K562 (cell line): ENCODE data around the gene CUL9. TPM values are rescaled to one million over a fixed set of nuclear protein-coding genes. Genes with fewer than 3 reads are reported as not detected.

Experiments used
- C11orf30 ChIP-seq: fragments of 450-650 bp; IDR thresholded peaks from 2 replicates; pipeline ENCODE4 v1.6.1; 2016; ENCODE audit warnings: low read depth, mild to moderate bottlenecking
- DEAF1 ChIP-seq: fragments of 450-650 bp; formaldehyde crosslinking; IDR thresholded peaks from 2 replicates; pipeline ENCODE4 v1.4.0; 2020; ENCODE audit warnings: mild to moderate bottlenecking, moderate library complexity
- E2F1 ChIP-seq: sonication (generic); formaldehyde crosslinking; IDR thresholded peaks from 2 replicates; pipeline ENCODE4 v1.8.1; 2023; ENCODE audit warnings: mild to moderate bottlenecking, missing genetic modification reagents, moderate library complexity
- E2F3 ChIP-seq: fragments of 250-450 bp; sonication (Bioruptor Pico); IDR thresholded peaks from 2 replicates; pipeline ENCODE4 v1.4.0; 2020; ENCODE audit warnings: mild to moderate bottlenecking
- ETS1 ChIP-seq: conservative IDR thresholded peaks from 2 replicates; pipeline ENCODE4 v1.6.1; 2011; ENCODE audit warnings: low read depth, mild to moderate bottlenecking, low read length; ENCODE audit not compliant: control insufficient read depth
- GMEB1 ChIP-seq: fragments of 250-450 bp; sonication (Bioruptor Pico); IDR thresholded peaks from 2 replicates; pipeline ENCODE4 v1.4.0; 2020; ENCODE audit warnings: mild to moderate bottlenecking
- KAT7 ChIP-seq: sonication (generic); formaldehyde crosslinking; IDR thresholded peaks from 2 replicates; pipeline ENCODE4 v1.8.0; 2022; ENCODE audit warnings: missing genetic modification reagents, mild to moderate bottlenecking, borderline replicate concordance
- MCM2 ChIP-seq: fragments of 450-650 bp; IDR thresholded peaks from 2 replicates; pipeline ENCODE4 v1.6.1; 2017; ENCODE audit warnings: low read depth, mild to moderate bottlenecking
- MCM7 ChIP-seq, 2 experiments: fragments of 450-650 bp; IDR thresholded peaks; 2 replicates each; pipeline ENCODE4 v1.6.1; 2016 to 2018
- PYGO2 ChIP-seq: fragments of 450-650 bp; IDR thresholded peaks from 2 replicates; pipeline ENCODE4 v1.6.1; 2016; ENCODE audit warnings: mild to moderate bottlenecking, missing genetic modification characterization, moderate library complexity, missing compliant biosample characterization
- SETDB1 ChIP-seq: IDR thresholded peaks from one replicate; pipeline ENCODE4 v1.6.1; 2012; ENCODE audit warnings: low read length, control low read depth, inconsistent platforms
- SRSF3 ChIP-seq: fragments of 200-400 bp; formaldehyde crosslinking; IDR thresholded peaks from 2 replicates; pipeline ENCODE4 v1.6.1; 2016; ENCODE audit warnings: mild to moderate bottlenecking, low read length, moderate library complexity; ENCODE audit not compliant: insufficient read depth
- STAT6 ChIP-seq: sonication (generic); formaldehyde crosslinking; IDR thresholded peaks from 2 replicates; pipeline ENCODE4 v1.8.1; 2023; ENCODE audit warnings: mild to moderate bottlenecking, missing genetic modification reagents
- TAF9B ChIP-seq: fragments of 450-650 bp; IDR thresholded peaks from 2 replicates; pipeline ENCODE4 v1.6.1; 2018; ENCODE audit warnings: mild to moderate bottlenecking; ENCODE audit not compliant: partially characterized antibody
- YBX1 ChIP-seq: fragments of 450-650 bp; IDR thresholded peaks from 2 replicates; pipeline ENCODE4 v1.7.1; 2016; ENCODE audit warnings: mild to moderate bottlenecking
- ZBED1 ChIP-seq: IDR thresholded peaks from 2 replicates; pipeline ENCODE4 v1.6.1; 2014
- ZFP36 ChIP-seq: fragments of 150-350 bp; IDR thresholded peaks from 2 replicates; pipeline ENCODE4 v1.6.1; 2018; ENCODE audit warnings: low read length, low read depth; ENCODE audit not compliant: partially characterized antibody
- ZNF3 ChIP-seq: fragments of 250-450 bp; sonication (Bioruptor Pico); IDR thresholded peaks from 2 replicates; pipeline ENCODE4 v1.5.0; 2021; ENCODE audit warnings: mild to moderate bottlenecking, moderate library complexity
- ZNF445 ChIP-seq: fragments of 250-450 bp; sonication (Bioruptor Pico); IDR thresholded peaks from 2 replicates; pipeline ENCODE4 v1.4.0; 2020; ENCODE audit warnings: low read depth, mild to moderate bottlenecking, moderate library complexity
- ZNF551 ChIP-seq: fragments of 250-450 bp; sonication (Bioruptor Pico); IDR thresholded peaks from 2 replicates; pipeline ENCODE4 v1.5.0; 2021; ENCODE audit warnings: mild to moderate bottlenecking, moderate library complexity
- polyA plus RNA-seq, 8 experiments: library from polyadenylated mRNA; depleted of rRNA in 4 of 8; stranded (reverse) in 5 of 8; unstranded in 3 of 8; fragments of >200 nt; fragmentation: Nextera tagmentation in 2 of 8; fragmentation: Illumina TruSeq in 1 of 8; extraction: Ambion mirVana in 2 of 8; extraction: Trizol in 1 of 8; gene quantifications; 2 replicates each; pipeline versions ENCODE4 v1.2.1 to v1.2.3, GENCODE V29; 2011 to 2014; ENCODE audit warnings: inconsistent platforms in 1 of 8, missing spikeins in 1 of 8
- total RNA-seq, 7 experiments: library from RNA; depleted of rRNA in 6 of 7; stranded (reverse); fragments of >200 nt in 6 of 7; fragmentation: Illumina TruSeq in 2 of 7; extraction: Trizol in 2 of 7; gene quantifications; 2 replicates each; pipeline versions ENCODE4 v1.2.1 to v1.2.3, GENCODE V29; 2011 to 2021; ENCODE audit warnings: low replicate concordance in 1 of 7

CUL9 gene
- total and polyA plus RNA-seq, 9 of the 15 experiments (the other 6 are each of a cell fraction or from before 2014, with no cell fraction given): 0.50 to 20.7 (median 6.6) TPM

GRCh38 chr6:43174263-43175112 is 7.5 kb upstream of the CUL9 start (continued):
- TF ChIP-seq SRSF3 (no peak), STAT6 (CRISPR knock-in tag) (no peak; the same call in 1 of the 2 replicates), C11orf30 (no peak), ZNF551 (no peak), TAF9B (no peak), E2F1 (no peak; the same call in 1 of the 2 replicates), ZFP36 (no peak), GMEB1 (CRISPR knock-in tag) (no peak), PYGO2 (tag) (no peak), E2F3 (CRISPR knock-in tag) (no peak), ZBED1 (no peak), ETS1 (0 out of 2 replicates have a peak, but pooled peaks have one; percentile 25), KAT7 (CRISPR knock-in tag) (0 out of 2 replicates have a peak, but pooled peaks have one; percentile 13), MCM2 (no peak), YBX1 (no peak), SETDB1 (no peak), ZNF445 (no peak), MCM7 (IDR thresholded peaks at IDR 0.05) (no peak), ZNF3 (CRISPR knock-in tag) (no peak), DEAF1 (no peak)
